Measurements from ENCODE around the gene MYO3B. TPM values are rescaled to one million over a fixed set of nuclear protein-coding genes. Genes with fewer than 3 reads are reported as not detected.

Gene MYO3B
- total RNA-seq, 1 donor from 2014 or later = 13.7 TPM

- intact Hi-C loops (cut with micrococcal nuclease) = no loop called here
- H3K27me3 Mint-ChIP-seq (ENCODE audit: low read depth) = peaks cover 17% of the 10 kb centered on the region
- no peak overlapping the region for H3K27ac Mint-ChIP-seq
Measured at GRCh38 chr2:170695521-170696410, 517.8 kb downstream of the MYO3B start.

GRCh38 chr2:170696948-170697347, 519.0 kb downstream of the MYO3B start:
- Mint-ChIP-seq H3K4me3 (ENCODE audit: low read depth) (no peak overlapping the region), H3K9me3 (no peaks in the 10 kb centered on the region), H3K36me3 (ENCODE audit: low read depth) (no peaks in the 10 kb centered on the region), H3K27me3 (ENCODE audit: low read depth) (peaks cover 19% of the 10 kb centered on the region), H3K4me1 (ENCODE audit: low read depth) (no peaks in the 10 kb centered on the region), H3K27ac (no peak overlapping the region)
- intact Hi-C loops (cut with micrococcal nuclease) = no loop called here
- no peak for DNase-seq (ENCODE audit: low spot score)

More at GRCh38 chr2:170695521-170696410, 517.8 kb downstream of the MYO3B start:
- no peaks in the 10 kb centered on the region for H3K9me3 Mint-ChIP-seq
- DNase-seq (ENCODE audit: low spot score) = no peak
- no peak overlapping the region for H3K4me3 Mint-ChIP-seq (ENCODE audit: low read depth)
- H3K36me3 Mint-ChIP-seq (ENCODE audit: low read depth) = no peaks in the 10 kb centered on the region
- no peaks in the 10 kb centered on the region for H3K4me1 Mint-ChIP-seq (ENCODE audit: low read depth)

- DNase-seq (ENCODE audit: low spot score) = no peak
- intact Hi-C loops (cut with micrococcal nuclease) = no loop called here
- Mint-ChIP-seq H3K4me3 (ENCODE audit: low read depth) (no peak overlapping the region), H3K36me3 (ENCODE audit: low read depth) (no peaks in the 10 kb centered on the region), H3K4me1 (ENCODE audit: low read depth) (no peaks in the 10 kb centered on the region), H3K27me3 (ENCODE audit: low read depth) (peaks cover 34% of the 10 kb centered on the region), H3K27ac (no peak overlapping the region), H3K9me3 (no peaks in the 10 kb centered on the region)
Measured at GRCh38 chr2:170701011-170701410, 523.1 kb downstream of the MYO3B start.

GRCh38 chr2:170703776-170704476, 526.0 kb downstream of the MYO3B start:
- Mint-ChIP-seq H3K27ac (no peak overlapping the region), H3K36me3 (ENCODE audit: low read depth) (no peaks in the 10 kb centered on the region), H3K27me3 (ENCODE audit: low read depth) (peaks cover 44% of the 10 kb centered on the region)

More at GRCh38 chr2:170703776-170704476, 526.0 kb downstream of the MYO3B start:
- intact Hi-C loops (cut with micrococcal nuclease) = no loop called here
- Mint-ChIP-seq H3K4me1 (ENCODE audit: low read depth) (peaks cover 5% of the 10 kb centered on the region), H3K4me3 (ENCODE audit: low read depth) (no peak overlapping the region), H3K9me3 (no peaks in the 10 kb centered on the region)
- no peak for DNase-seq (ENCODE audit: low spot score)

All from activated T-helper 2 cell treated with anti-CD3 and anti-CD28 coated beads, Interferon-gamma antibody, Interleukin-2, Interleukin-4, amounts not matched to agents 10 μg/mL and 5 μg/mL and 100 μg/mL, durations not matched to agents 14 hours and 24 hours and 36 hours (primary cell).